ENCODE results near the gene HNRNPM.
A peak's percentile ranks its signal among the peaks of the same experiment; 100 is the strongest.

Gene HNRNPM

GRCh38 chr19:8490873-8491272 lies 46.1 kb downstream of the HNRNPM start:
- Mint-ChIP-seq H3K27me3 (ENCODE audit: low read depth) (no peaks in the 10 kb centered on the region), H3K36me3 (ENCODE audit: low read depth) (peaks cover 35% of the 10 kb centered on the region), H3K4me1 (no peaks in the 10 kb centered on the region), H3K9me3 (no peaks in the 10 kb centered on the region), H3K4me3 (no peak overlapping the region), H3K27ac (no peak overlapping the region)
- no peak for TF ChIP-seq CTCF (IDR thresholded peaks at IDR 0.05; ENCODE audit: unreplicated experiment in 3 of 3)

- Mint-ChIP-seq H3K9me3 (no peaks in the 10 kb centered on the region), H3K4me3 (no peak overlapping the region), H3K27ac (no peak overlapping the region), H3K4me1 (no peaks in the 10 kb centered on the region), H3K27me3 (ENCODE audit: low read depth) (no peaks in the 10 kb centered on the region), H3K36me3 (ENCODE audit: low read depth) (peaks cover 29% of the 10 kb centered on the region)
- TF ChIP-seq CTCF (IDR thresholded peaks at IDR 0.05; ENCODE audit: unreplicated experiment in 3 of 3) = no peak
These were observed 46.8 kb downstream of the HNRNPM start for GRCh38 chr19:8491574-8491973.

GRCh38 chr19:8494158-8494557 lies 49.4 kb downstream of the HNRNPM start:
- H3K27ac Mint-ChIP-seq = no peak overlapping the region
- no peak overlapping the region for H3K4me3 Mint-ChIP-seq
- no peak for TF ChIP-seq CTCF (IDR thresholded peaks at IDR 0.05; ENCODE audit: unreplicated experiment in 3 of 3)
- H3K36me3 Mint-ChIP-seq (ENCODE audit: low read depth) = peaks cover 6% of the 10 kb centered on the region
- no peaks in the 10 kb centered on the region for H3K4me1 Mint-ChIP-seq
- no peaks in the 10 kb centered on the region for H3K27me3 Mint-ChIP-seq (ENCODE audit: low read depth)
- no peaks in the 10 kb centered on the region for H3K9me3 Mint-ChIP-seq

- Mint-ChIP-seq H3K27ac (no peak overlapping the region), H3K4me3 (no peak overlapping the region), H3K9me3 (no peaks in the 10 kb centered on the region), H3K27me3 (ENCODE audit: low read depth) (no peaks in the 10 kb centered on the region), H3K4me1 (peaks cover 7% of the 10 kb centered on the region), H3K36me3 (ENCODE audit: low read depth) (no peaks in the 10 kb centered on the region)
- TF ChIP-seq CTCF (IDR thresholded peaks at IDR 0.05; ENCODE audit: unreplicated experiment in 3 of 3) = no peak
These were observed 53.5 kb downstream of the HNRNPM start for GRCh38 chr19:8498295-8498694.

- Mint-ChIP-seq H3K27me3 (ENCODE audit: low read depth) (no peaks in the 10 kb centered on the region), H3K27ac (no peak overlapping the region), H3K36me3 (ENCODE audit: low read depth) (no peaks in the 10 kb centered on the region), H3K9me3 (no peaks in the 10 kb centered on the region), H3K4me3 (no peak overlapping the region), H3K4me1 (peaks cover 7% of the 10 kb centered on the region)
- TF ChIP-seq CTCF (IDR thresholded peaks at IDR 0.05; ENCODE audit: unreplicated experiment in 3 of 3) = no peak
These were observed 54.5 kb downstream of the HNRNPM start for GRCh38 chr19:8499048-8499833.

- no peak for TF ChIP-seq CTCF (IDR thresholded peaks at IDR 0.05; ENCODE audit: unreplicated experiment in 3 of 3)
- Mint-ChIP-seq H3K9me3 (no peaks in the 10 kb centered on the region), H3K4me1 (peaks cover 7% of the 10 kb centered on the region)
These were observed 55.4 kb downstream of the HNRNPM start for GRCh38 chr19:8500158-8500557.

More at GRCh38 chr19:8500158-8500557, 55.4 kb downstream of the HNRNPM start:
- no peaks in the 10 kb centered on the region for H3K27me3 Mint-ChIP-seq (ENCODE audit: low read depth)
- H3K4me3 Mint-ChIP-seq = no peak overlapping the region
- H3K36me3 Mint-ChIP-seq (ENCODE audit: low read depth) = no peaks in the 10 kb centered on the region
- peak overlapping the region in 2 of 3 experiments; percentile 8 to 56 for H3K27ac Mint-ChIP-seq

Data from nephron (organoid).